ENCODE data around the gene CLN6.

The CLN6 gene

DNA sequence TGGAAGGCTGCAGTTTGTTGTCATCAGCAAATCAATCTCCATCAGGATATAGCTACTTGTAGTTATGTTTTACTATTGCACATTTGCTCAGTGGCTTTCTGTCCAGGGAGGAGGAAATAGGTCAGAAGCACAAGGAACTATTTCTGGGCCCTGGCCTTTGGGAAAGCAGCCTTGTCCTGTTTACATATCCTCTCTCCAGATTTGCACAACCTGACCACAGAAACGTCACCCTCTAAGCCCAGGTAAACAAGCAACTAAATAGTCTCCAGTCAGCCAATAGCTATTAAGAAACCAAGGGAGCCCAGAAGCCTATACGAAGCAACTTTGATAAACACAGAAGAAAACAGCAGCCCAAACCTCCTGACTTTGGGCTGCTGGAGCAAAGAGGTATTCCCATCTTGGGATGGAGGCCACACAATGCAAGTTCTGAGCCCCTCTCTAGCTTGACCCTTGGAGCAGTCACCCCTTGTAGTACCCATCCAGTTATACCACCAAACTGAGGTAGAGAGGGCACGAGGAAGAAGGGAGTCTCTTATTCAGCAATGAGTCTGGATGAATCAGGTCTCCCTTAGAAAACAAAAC is 45.7 kb upstream of the CLN6 start:
- TF ChIP-seq ZFX (IDR thresholded peaks at IDR 0.05) = no peak
- TF ChIP-seq CTCF (conservative IDR thresholded peaks at IDR 0.05) = no peak
- peak overlapping the region; percentile 48; the same call in 1 of the 2 replicates for H3K27ac ChIP-seq

DNA sequence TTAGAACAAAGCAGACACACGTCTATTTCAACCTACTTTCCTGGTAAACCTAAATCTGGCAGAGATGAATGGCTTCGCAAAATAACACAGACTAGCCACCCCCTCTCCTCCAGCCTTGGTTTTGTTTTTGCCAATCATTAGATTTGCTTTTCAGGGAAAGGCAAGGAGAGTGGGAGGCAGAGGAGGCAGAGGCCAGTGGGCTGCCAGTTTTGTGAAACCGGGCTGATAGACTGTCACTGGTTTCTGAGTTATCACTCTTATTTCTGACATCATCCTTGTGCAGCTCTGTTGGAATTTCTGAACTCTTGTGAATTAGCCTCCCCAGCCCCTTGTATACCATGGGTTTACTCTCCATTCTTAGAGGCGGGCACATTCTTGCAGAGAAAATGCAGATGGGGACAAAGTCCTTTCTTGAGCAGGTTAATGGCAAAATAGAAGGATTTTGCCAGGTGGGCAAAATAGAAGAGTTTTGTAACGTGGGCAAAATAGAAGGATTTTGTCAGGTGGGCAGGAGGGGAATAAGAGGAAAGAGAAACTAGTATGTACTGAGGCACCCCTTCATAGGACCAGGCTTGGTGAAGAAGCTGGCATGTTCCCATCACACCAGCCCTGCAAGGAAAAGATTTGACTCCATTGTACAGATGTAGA is 44.8 kb upstream of the CLN6 start:
- H3K27ac ChIP-seq = peak overlapping the region; percentile 48; the same call in 1 of the 2 replicates
- TF ChIP-seq CTCF (conservative IDR thresholded peaks at IDR 0.05) = no peak
- TF ChIP-seq ZFX (IDR thresholded peaks at IDR 0.05) = no peak

- TF ChIP-seq ZFX (IDR thresholded peaks at IDR 0.05) = no peak
Observed at GRCh38 chr15:68272721-68273271, 43.3 kb upstream of the CLN6 start.

GRCh38 chr15:68271854-68272471 is 42.4 kb upstream of the CLN6 start:
- no peak overlapping the region for H3K27ac ChIP-seq
- TF ChIP-seq ZFX (IDR thresholded peaks at IDR 0.05) = no peak
- no peak for TF ChIP-seq CTCF (conservative IDR thresholded peaks at IDR 0.05)

More at GRCh38 chr15:68272721-68273271, 43.3 kb upstream of the CLN6 start:
- no peak overlapping the region for H3K27ac ChIP-seq

GRCh38 chr15:68268405-68268804 is 38.9 kb upstream of the CLN6 start:
- no peak overlapping the region for H3K27ac ChIP-seq
- no peak for TF ChIP-seq CTCF (conservative IDR thresholded peaks at IDR 0.05)
- TF ChIP-seq ZFX (IDR thresholded peaks at IDR 0.05) = no peak

GRCh38 chr15:68265674-68266073 is 36.1 kb upstream of the CLN6 start:
- H3K27ac ChIP-seq = no peak overlapping the region
- TF ChIP-seq CTCF (conservative IDR thresholded peaks at IDR 0.05) = no peak
- no peak for TF ChIP-seq ZFX (IDR thresholded peaks at IDR 0.05)

- no peak for TF ChIP-seq ZFX (IDR thresholded peaks at IDR 0.05)
- TF ChIP-seq CTCF (conservative IDR thresholded peaks at IDR 0.05) = no peak
Observed at GRCh38 chr15:68265081-68265480, 35.6 kb upstream of the CLN6 start.

More at GRCh38 chr15:68265081-68265480, 35.6 kb upstream of the CLN6 start:
- no peak overlapping the region for H3K27ac ChIP-seq
